22Rv1 (cell line): Measurements from ENCODE around the gene SMAD3.

Source experiments
- H3K27ac ChIP-seq: fragments of 450-650 bp; 2 replicates; pipeline ENCODE4 v1.5.1; 2017
- ZFX ChIP-seq: fragments of 450-650 bp; IDR thresholded peaks from 2 replicates; pipeline ENCODE4 v1.6.1; 2017; ENCODE audit warnings: antibody characterized with exemption, borderline replicate concordance
- TF ChIP-seq, protein P1 (sequence below): fragments of 450-650 bp; IDR thresholded peaks from 2 replicates; pipeline ENCODE4 v1.5.1; 2017; ENCODE audit warnings: mild to moderate bottlenecking

Gene SMAD3

DNA sequence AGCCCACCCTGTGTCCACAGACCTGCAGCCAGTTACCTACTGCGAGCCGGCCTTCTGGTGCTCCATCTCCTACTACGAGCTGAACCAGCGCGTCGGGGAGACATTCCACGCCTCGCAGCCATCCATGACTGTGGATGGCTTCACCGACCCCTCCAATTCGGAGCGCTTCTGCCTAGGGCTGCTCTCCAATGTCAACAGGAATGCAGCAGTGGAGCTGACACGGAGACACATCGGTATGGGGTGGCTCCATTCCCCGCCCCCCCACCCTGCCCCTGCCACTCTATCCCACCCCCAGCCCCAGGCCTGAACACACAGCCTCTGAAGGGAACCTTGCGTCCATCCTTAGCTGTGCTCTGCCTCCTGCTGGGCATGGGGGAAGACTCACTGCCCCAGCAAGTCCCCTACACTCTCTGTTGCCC is 115.8 kb downstream of the SMAD3 start:
- no peak overlapping the region for H3K27ac ChIP-seq
- no peak for TF ChIP-seq ZFX
- TF ChIP-seq, protein P1, sequence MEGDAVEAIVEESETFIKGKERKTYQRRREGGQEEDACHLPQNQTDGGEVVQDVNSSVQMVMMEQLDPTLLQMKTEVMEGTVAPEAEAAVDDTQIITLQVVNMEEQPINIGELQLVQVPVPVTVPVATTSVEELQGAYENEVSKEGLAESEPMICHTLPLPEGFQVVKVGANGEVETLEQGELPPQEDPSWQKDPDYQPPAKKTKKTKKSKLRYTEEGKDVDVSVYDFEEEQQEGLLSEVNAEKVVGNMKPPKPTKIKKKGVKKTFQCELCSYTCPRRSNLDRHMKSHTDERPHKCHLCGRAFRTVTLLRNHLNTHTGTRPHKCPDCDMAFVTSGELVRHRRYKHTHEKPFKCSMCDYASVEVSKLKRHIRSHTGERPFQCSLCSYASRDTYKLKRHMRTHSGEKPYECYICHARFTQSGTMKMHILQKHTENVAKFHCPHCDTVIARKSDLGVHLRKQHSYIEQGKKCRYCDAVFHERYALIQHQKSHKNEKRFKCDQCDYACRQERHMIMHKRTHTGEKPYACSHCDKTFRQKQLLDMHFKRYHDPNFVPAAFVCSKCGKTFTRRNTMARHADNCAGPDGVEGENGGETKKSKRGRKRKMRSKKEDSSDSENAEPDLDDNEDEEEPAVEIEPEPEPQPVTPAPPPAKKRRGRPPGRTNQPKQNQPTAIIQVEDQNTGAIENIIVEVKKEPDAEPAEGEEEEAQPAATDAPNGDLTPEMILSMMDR, result no peak

DNA sequence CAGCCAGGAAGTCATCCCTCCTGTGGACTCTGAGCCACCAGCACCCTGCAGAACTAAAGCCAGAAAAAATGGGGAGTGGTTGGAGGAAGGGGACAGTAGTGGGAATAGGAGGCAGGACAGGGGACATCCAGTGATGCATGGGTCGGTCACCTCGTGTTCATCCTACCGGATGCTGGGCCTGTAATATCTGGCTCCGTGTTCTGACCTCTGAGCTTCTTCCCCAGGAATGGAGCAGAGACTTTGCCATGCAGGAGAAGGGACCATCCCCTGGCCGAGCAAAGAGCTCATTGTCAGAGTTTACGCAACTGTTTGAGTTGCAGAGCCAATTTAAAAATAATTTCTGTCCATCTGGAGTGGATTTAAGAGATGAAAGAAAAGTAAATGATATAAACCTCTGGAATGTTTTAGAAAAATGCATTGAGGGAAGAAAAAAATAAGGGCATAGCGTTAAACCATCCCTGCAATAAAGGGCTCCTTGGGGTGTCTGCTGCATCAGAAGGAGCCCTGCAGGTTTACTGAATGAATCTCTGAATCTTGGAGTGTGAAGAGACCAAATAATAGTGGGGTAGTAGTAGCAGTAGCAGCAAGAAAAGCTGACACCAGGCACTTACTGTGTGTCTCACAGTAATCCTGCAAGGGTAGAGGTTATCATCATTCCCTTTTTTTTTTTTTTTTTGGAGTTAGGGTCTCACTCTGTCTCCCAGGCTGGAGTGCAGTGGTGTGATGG is 118.2 kb downstream of the SMAD3 start:
- TF ChIP-seq, protein P1, result no peak
- no peak for TF ChIP-seq ZFX
- no peak overlapping the region for H3K27ac ChIP-seq

DNA sequence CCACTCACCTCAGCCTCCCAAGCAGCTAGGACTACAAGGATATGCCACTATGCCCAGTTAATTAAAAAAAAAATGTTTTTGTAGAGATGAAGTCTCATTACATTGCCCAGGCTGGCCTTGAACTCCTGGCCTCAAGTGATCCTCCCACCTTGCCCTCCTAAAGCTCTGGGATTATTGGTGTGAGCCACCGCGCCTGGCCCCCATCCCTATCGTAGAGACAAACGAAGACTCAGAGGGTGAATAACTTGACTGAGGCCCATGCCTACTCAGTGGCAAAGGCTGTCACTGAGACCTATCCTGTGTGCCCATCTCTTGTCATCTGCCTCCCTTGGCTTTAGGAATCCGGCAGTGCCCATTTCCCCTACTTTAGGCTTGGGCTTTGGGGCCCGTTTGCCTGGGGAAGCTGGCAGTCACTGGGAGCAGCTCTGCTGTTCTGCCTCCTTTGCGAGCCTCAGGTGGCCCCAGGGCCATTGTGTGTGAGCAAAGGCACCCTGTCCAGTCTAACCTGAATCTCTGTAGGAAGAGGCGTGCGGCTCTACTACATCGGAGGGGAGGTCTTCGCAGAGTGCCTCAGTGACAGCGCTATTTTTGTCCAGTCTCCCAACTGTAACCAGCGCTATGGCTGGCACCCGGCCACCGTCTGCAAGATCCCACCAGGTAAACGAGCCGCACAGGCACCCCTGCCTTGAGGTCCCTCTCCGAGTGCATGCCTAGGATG is 119.0 kb downstream of the SMAD3 start:
- H3K27ac ChIP-seq, result no peak overlapping the region
- TF ChIP-seq ZFX, result no peak
- TF ChIP-seq, protein P1, result no peak

DNA sequence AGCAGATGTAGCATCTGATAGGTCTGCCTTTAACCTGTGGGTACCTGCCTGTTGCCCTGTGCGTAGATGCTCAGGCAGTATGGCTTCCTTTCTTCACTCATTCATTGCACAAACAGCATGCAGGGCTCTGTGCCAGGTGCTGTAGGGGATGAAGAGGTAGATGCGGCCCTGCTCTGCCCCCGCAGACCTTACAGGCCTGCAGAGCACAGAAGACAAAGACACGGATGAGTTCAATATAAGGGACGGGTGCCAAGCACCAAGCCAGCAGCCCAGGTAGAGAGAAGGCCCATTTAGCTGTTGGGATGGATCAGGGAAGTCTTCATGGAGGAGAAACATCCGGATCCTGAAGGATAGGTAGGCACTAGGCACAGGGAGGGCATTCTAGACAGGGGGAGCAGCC is 119.6 kb downstream of the SMAD3 start:
- no peak overlapping the region for H3K27ac ChIP-seq
- TF ChIP-seq, protein P1, result no peak
- no peak for TF ChIP-seq ZFX

DNA sequence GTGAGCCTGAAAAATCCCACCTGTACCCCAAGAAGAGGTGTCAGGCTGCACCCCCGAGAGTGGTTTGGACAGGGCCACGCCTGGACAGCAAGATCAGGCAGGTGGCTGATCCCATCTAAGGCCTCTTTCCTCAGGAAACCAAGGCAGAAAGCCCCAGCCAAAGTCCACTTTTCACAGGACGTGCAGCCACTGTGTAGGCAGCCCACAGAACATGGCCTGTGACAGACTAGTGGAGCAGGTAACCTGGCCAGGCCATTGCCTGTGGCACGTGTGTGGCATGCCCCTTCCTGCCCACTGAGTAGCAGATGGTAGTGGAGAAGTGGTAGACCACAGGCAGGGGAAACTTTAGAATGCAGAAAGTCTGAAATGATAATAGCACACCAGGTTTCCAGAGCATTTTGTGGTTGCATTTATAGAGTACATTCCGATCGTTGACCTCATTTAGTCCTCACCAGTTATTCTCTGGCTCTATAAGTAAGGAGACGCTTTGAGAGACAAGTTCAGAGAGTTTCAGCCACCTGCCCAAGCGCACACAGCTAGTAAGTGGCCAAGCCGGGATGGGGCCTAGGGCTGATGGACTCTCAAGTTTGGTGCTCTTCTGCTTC is 120.3 kb downstream of the SMAD3 start:
- H3K27ac ChIP-seq, result no peak overlapping the region
- TF ChIP-seq, protein P1, result no peak
- TF ChIP-seq ZFX, result no peak

DNA sequence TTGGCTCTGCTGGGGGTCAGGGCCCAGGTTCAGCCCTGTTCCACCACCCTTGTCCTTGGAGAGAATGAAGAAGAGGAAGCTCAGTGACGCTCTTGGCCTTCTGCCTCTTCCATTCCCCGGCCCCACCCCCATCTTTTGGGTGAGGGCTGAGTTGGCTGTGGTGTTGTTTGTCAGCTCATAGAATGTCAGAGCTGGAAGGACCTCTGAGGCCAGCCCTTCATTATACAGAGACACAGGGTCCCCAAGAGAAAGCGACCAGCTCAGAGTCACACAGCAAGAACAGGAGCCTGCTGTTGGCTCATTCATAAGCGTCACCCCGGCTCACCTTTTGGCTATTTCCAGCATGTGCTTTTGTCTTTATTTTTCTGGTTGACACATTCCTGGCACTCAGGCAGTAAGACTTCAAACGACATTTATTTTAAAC is 120.8 kb downstream of the SMAD3 start:
- TF ChIP-seq, protein P1, result no peak
- TF ChIP-seq ZFX, result no peak
- no peak overlapping the region for H3K27ac ChIP-seq

DNA sequence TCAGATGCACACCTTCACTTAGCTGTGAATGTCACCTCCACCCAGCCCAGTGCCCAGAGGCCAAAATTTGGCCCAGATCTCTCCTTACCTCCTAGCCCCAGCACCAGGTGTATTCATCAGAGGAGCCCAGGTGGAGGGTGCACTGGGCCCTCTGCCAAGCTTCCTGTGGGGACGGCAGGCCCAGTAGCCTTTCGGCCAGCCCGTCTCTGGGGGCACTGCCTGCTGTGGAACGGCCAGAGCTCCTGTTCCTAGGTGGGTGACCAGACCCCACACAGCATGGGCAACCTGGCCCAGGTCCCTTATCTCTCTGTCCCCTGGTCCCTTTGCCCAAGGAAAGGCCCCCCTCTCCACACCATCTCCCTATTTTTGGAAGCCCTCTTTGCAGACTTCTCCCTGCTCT is 121.3 kb downstream of the SMAD3 start:
- no peak for TF ChIP-seq ZFX
- TF ChIP-seq, protein P1, result no peak
- no peak overlapping the region for H3K27ac ChIP-seq
